CD4-positive, alpha-beta memory T cell (primary cell): ENCODE results near the gene CHRM2. TPM values are rescaled to one million over a fixed set of nuclear protein-coding genes. Genes with fewer than 3 reads are reported as not detected.

Experiments
- CTCF ChIA-PET: fragments of 350-600 bp; sonication (Branson Sonifier 250); formaldehyde crosslinking; loops from one replicate; lab custom pipeline; 2021; ENCODE audit warnings: inconsistent platforms; ENCODE audit not compliant: partially characterized antibody; lab: Charles Lee
- POLR2A ChIA-PET: fragments of 350-600 bp; sonication (Branson Sonifier 250); formaldehyde crosslinking; loops from one replicate; lab custom pipeline; 2021; ENCODE audit not compliant: partially characterized antibody; lab: Charles Lee
- DNase-seq, 5 donors: peaks; one replicate each; pipeline versions ENCODE4 v3.0.0 to v3.0.0-alpha.2; 2020 to 2022; ENCODE audit warnings: mixed read lengths in 1 of 5
- H3K27ac ChIP-seq: one replicate; pipeline ENCODE4 v1.7.0; 2013; ENCODE audit warnings: low read depth, low read length
- H3K27me3 ChIP-seq: 2 replicates; pipeline ENCODE4 v1.7.0; 2013; ENCODE audit warnings: mild to moderate bottlenecking, low read length, moderate library complexity; ENCODE audit not compliant: insufficient read depth
- H3K36me3 ChIP-seq: 2 replicates; pipeline ENCODE4 v1.7.0; 2013; ENCODE audit warnings: mild to moderate bottlenecking, low read length, moderate library complexity; ENCODE audit not compliant: insufficient read depth
- H3K4me1 ChIP-seq: 2 replicates; pipeline ENCODE4 v1.7.0; 2013; ENCODE audit warnings: mild to moderate bottlenecking, low read length, moderate library complexity; ENCODE audit not compliant: insufficient read depth
- H3K4me3 ChIP-seq, 2 donors: one replicate each; pipeline ENCODE4 v1.7.0; 2013; ENCODE audit warnings: low read length in 2 of 2, mild to moderate bottlenecking in 1 of 2
- H3K9me3 ChIP-seq, 2 donors: one replicate each; pipeline ENCODE4 v1.7.0; 2013; ENCODE audit warnings: low read length in 2 of 2, control low read depth in 1 of 2; ENCODE audit not compliant: control insufficient read depth in 1 of 2
- H3K27ac Mint-ChIP-seq, 7 donors: one replicate each; pipeline ENCODE4 v1.8.0; 2020 to 2021; ENCODE audit warnings: mixed read lengths in 7 of 7, mild to moderate bottlenecking in 6 of 7, inconsistent platforms in 3 of 7, moderate library complexity in 3 of 7
- H3K27me3 Mint-ChIP-seq, 2 donors: one replicate each; pipeline ENCODE4 v1.8.0; 2020 to 2021; ENCODE audit warnings: mixed read lengths in 2 of 2
- H3K36me3 Mint-ChIP-seq, 2 donors: one replicate each; pipeline ENCODE4 v1.8.0; 2020 to 2021; ENCODE audit warnings: mixed read lengths in 2 of 2, inconsistent platforms in 1 of 2, mild to moderate bottlenecking in 1 of 2
- H3K4me1 Mint-ChIP-seq, 4 donors: one replicate each; pipeline ENCODE4 v1.8.0; 2020 to 2021; ENCODE audit warnings: mixed read lengths in 4 of 4, mild to moderate bottlenecking in 1 of 4
- H3K4me3 Mint-ChIP-seq, 8 donors: one replicate each; pipeline ENCODE4 v1.8.0; 2020 to 2021; ENCODE audit warnings: mixed read lengths in 8 of 8, mild to moderate bottlenecking in 7 of 8, moderate library complexity in 6 of 8, inconsistent platforms in 3 of 8
- H3K9me3 Mint-ChIP-seq, 8 donors: one replicate each; pipeline ENCODE4 v1.8.0; 2020 to 2021; ENCODE audit warnings: mixed read lengths in 8 of 8, mild to moderate bottlenecking in 5 of 8, inconsistent platforms in 3 of 8, moderate library complexity in 1 of 8
- intact Hi-C: fragments of 100-400 bp; cut with micrococcal nuclease; formaldehyde crosslinking; loops from one replicate; pipeline ENCODE4 v1.15.1; 2023
- polyA plus RNA-seq, 2 donors: library from polyadenylated mRNA; unstranded; fragments of 300-500 nt; fragmentation: Illumina TruSeq; gene quantifications; one replicate each; pipeline ENCODE4 v1.2.3, GENCODE V29; 2021
- total RNA-seq, 2 experiments: library from RNA; stranded (reverse); gene quantifications; one replicate each; pipeline ENCODE4 v1.2.3, GENCODE V29; 2021

Gene CHRM2
- total and polyA plus RNA-seq, 4 experiments from 2014 or later: not detected

- no peaks in the 10 kb centered on the region for H3K27me3 Mint-ChIP-seq
Observed at GRCh38 chr7:136894789-136895188, 26.3 kb downstream of the CHRM2 start.

DNA sequence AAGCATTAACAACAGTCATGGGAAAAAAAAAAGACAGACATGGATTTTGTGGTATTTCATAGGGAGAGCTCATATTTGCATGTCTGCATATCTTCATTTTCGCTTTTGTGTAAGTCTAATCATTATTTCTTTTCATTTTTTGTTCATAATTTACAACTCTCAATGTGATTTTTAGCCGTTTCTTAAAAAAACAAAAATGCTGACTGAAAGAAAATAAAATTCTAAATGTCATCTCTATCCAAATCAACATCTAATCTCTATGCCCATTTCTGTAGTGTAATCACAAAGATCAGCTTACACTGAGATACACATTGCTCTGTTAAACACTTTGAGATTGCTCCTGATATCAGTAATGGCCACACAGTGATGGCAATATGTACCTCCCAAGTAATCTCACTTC lies 29.2 kb downstream of the CHRM2 start:
- Histone ChIP-seq H3K27ac (no peak overlapping the region), H3K36me3 (no peaks in the 10 kb centered on the region), H3K9me3 (no peaks in the 10 kb centered on the region), H3K27me3 (no peaks in the 10 kb centered on the region), H3K4me1 (no peaks in the 10 kb centered on the region), H3K4me3 (no peak overlapping the region)
- Mint-ChIP-seq H3K36me3 (no peaks in the 10 kb centered on the region), H3K4me1 (no peaks in the 10 kb centered on the region), H3K27me3 (no peaks in the 10 kb centered on the region), H3K9me3 (peaks cover 0 to 15% (median 4%) of the 10 kb centered on the region in 8 donors), H3K4me3 (no peak overlapping the region), H3K27ac (no peak overlapping the region)
- intact Hi-C loops: no loop called here
- DNase-seq: no peak
- ChIA-PET POLR2A (no interaction called here), CTCF (no interaction called here)

More at GRCh38 chr7:136894789-136895188, 26.3 kb downstream of the CHRM2 start:
- Histone ChIP-seq H3K4me1 (no peaks in the 10 kb centered on the region), H3K4me3 (no peak overlapping the region), H3K9me3 (no peaks in the 10 kb centered on the region), H3K36me3 (no peaks in the 10 kb centered on the region), H3K27me3 (no peaks in the 10 kb centered on the region), H3K27ac (no peak overlapping the region)
- CTCF ChIA-PET: no interaction called here
- H3K9me3 Mint-ChIP-seq: peaks cover 0 to 17% (median 5%) of the 10 kb centered on the region in 8 donors
- no peak overlapping the region for H3K27ac Mint-ChIP-seq
- DNase-seq: no peak
- intact Hi-C loops: no loop called here
- H3K36me3 Mint-ChIP-seq: no peaks in the 10 kb centered on the region
- H3K4me3 Mint-ChIP-seq: no peak overlapping the region
- POLR2A ChIA-PET: no interaction called here
- no peaks in the 10 kb centered on the region for H3K4me1 Mint-ChIP-seq

DNA sequence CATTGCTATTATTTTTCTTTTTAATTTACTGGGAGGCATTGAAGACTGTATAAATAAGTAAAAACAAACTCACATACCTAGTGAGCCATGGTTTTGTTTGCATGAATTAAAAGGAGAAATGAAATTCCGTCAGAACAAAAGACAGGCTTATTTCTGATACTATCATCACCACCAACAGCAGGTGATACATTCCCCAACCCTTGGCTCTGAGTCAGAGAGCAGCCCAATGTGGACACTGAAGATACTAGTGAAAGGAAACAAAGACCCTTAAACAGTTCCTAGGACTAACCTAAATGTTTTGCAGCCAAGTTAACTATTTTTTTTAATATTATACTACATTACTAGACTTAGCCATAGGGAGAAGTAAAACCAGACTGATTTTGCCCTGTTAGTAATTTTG lies 31.6 kb downstream of the CHRM2 start:
- CTCF ChIA-PET: no interaction called here
- Mint-ChIP-seq H3K27me3 (no peaks in the 10 kb centered on the region), H3K4me3 (no peak overlapping the region), H3K27ac (no peak overlapping the region), H3K9me3 (peaks cover 0 to 9% (median 0%) of the 10 kb centered on the region in 8 donors), H3K36me3 (no peaks in the 10 kb centered on the region), H3K4me1 (no peaks in the 10 kb centered on the region)
- no peaks in the 10 kb centered on the region for H3K27me3 ChIP-seq
- POLR2A ChIA-PET: no interaction called here
- no peak for DNase-seq
- intact Hi-C loops: no loop called here
- H3K9me3 ChIP-seq: no peaks in the 10 kb centered on the region
- no peaks in the 10 kb centered on the region for H3K36me3 ChIP-seq
- no peak overlapping the region for H3K4me3 ChIP-seq
- H3K27ac ChIP-seq: no peak overlapping the region
- no peaks in the 10 kb centered on the region for H3K4me1 ChIP-seq

DNA sequence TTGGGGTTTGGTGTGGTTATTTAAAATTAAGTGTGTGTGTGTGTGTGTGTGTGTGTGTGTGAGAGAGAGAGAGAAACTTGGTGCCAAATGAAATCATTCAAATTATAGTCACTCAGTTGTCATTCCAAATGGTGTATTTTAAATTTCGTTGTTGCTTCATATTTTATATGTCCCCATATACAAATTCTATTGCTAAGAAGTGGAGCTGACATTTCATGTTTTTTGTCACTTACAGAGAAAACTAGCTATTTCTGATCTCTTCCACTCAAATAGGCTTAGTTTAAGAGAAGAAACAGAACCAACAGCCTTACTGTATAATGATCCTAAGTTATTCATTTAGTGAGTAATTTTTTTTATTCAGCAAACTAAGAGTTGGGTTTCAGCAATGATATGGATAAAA lies 42.3 kb downstream of the CHRM2 start:
- ChIA-PET POLR2A (no interaction called here), CTCF (no interaction called here)
- Mint-ChIP-seq H3K4me3 (no peak overlapping the region), H3K36me3 (no peaks in the 10 kb centered on the region), H3K27ac (peak overlapping the region in 1 of 7 donors; percentile 70), H3K4me1 (no peaks in the 10 kb centered on the region), H3K27me3 (no peaks in the 10 kb centered on the region), H3K9me3 (peaks cover 0 to 4% (median 1%) of the 10 kb centered on the region in 8 donors)
- intact Hi-C loops: no loop called here
- Histone ChIP-seq H3K27me3 (no peaks in the 10 kb centered on the region), H3K4me1 (no peaks in the 10 kb centered on the region), H3K27ac (no peak overlapping the region), H3K36me3 (no peaks in the 10 kb centered on the region), H3K9me3 (no peaks in the 10 kb centered on the region), H3K4me3 (no peak overlapping the region)
- no peak for DNase-seq

DNA sequence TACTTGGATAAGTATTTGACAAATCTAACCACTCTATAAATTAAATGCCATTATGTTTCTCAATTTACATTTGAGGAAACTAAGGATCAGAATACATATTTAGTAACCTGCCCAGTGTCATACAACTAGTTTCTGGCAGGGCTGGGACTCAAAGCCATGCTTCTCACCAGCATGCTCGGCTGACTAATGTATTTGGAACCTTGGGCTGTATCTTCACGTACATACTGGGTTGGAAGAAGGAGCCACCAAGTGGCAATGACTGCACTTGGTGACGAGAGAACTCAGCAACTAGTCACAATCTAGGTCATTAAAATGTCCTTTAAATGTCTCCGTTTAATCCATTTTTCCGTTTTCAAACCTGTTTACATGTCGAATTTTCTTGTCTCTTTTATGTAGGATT lies 42.9 kb downstream of the CHRM2 start:
- Mint-ChIP-seq H3K4me1 (no peaks in the 10 kb centered on the region), H3K9me3 (peaks cover 0 to 4% (median 1%) of the 10 kb centered on the region in 8 donors), H3K4me3 (no peak overlapping the region), H3K27ac (no peak overlapping the region), H3K27me3 (no peaks in the 10 kb centered on the region), H3K36me3 (no peaks in the 10 kb centered on the region)
- no peak for DNase-seq
- H3K4me3 ChIP-seq: no peak overlapping the region
- H3K36me3 ChIP-seq: no peaks in the 10 kb centered on the region
- H3K27me3 ChIP-seq: no peaks in the 10 kb centered on the region
- ChIA-PET CTCF (no interaction called here), POLR2A (no interaction called here)
- H3K4me1 ChIP-seq: no peaks in the 10 kb centered on the region
- intact Hi-C loops: no loop called here
- H3K27ac ChIP-seq: no peak overlapping the region
- H3K9me3 ChIP-seq: no peaks in the 10 kb centered on the region

GRCh38 chr7:136912339-136912738 lies 43.9 kb downstream of the CHRM2 start:
- Histone ChIP-seq H3K4me3 (no peak overlapping the region), H3K36me3 (no peaks in the 10 kb centered on the region), H3K4me1 (no peaks in the 10 kb centered on the region), H3K9me3 (no peaks in the 10 kb centered on the region), H3K27ac (no peak overlapping the region), H3K27me3 (no peaks in the 10 kb centered on the region)
- intact Hi-C loops: no loop called here
- Mint-ChIP-seq H3K4me3 (no peak overlapping the region), H3K36me3 (no peaks in the 10 kb centered on the region), H3K27ac (no peak overlapping the region), H3K4me1 (no peaks in the 10 kb centered on the region), H3K27me3 (no peaks in the 10 kb centered on the region), H3K9me3 (peaks cover 0 to 8% (median 1%) of the 10 kb centered on the region in 8 donors)
- ChIA-PET POLR2A (no interaction called here), CTCF (no interaction called here)
- no peak for DNase-seq

GRCh38 chr7:136914016-136914415 lies 45.6 kb downstream of the CHRM2 start:
- H3K4me1 Mint-ChIP-seq: no peaks in the 10 kb centered on the region
- H3K27ac Mint-ChIP-seq: no peak overlapping the region
- H3K4me3 Mint-ChIP-seq: no peak overlapping the region
- H3K36me3 Mint-ChIP-seq: no peaks in the 10 kb centered on the region
- H3K27ac ChIP-seq: no peak overlapping the region
- no peak overlapping the region for H3K4me3 ChIP-seq
- intact Hi-C loops: no loop called here
- no peaks in the 10 kb centered on the region for H3K9me3 ChIP-seq
- no peak for DNase-seq
- H3K27me3 ChIP-seq: no peaks in the 10 kb centered on the region
- no peaks in the 10 kb centered on the region for H3K36me3 ChIP-seq
- H3K9me3 Mint-ChIP-seq: peaks cover 0 to 6% (median 0%) of the 10 kb centered on the region in 8 donors
- H3K27me3 Mint-ChIP-seq: no peaks in the 10 kb centered on the region
- ChIA-PET POLR2A (no interaction called here), CTCF (no interaction called here)
- no peaks in the 10 kb centered on the region for H3K4me1 ChIP-seq

- Histone ChIP-seq H3K9me3 (no peaks in the 10 kb centered on the region), H3K4me3 (no peak overlapping the region), H3K27me3 (no peaks in the 10 kb centered on the region), H3K27ac (no peak overlapping the region), H3K36me3 (no peaks in the 10 kb centered on the region), H3K4me1 (no peaks in the 10 kb centered on the region)
- no peak overlapping the region for H3K27ac Mint-ChIP-seq
- intact Hi-C loops: no loop called here
- no peak overlapping the region for H3K4me3 Mint-ChIP-seq
- no peaks in the 10 kb centered on the region for H3K4me1 Mint-ChIP-seq
- no peak for DNase-seq
- no peaks in the 10 kb centered on the region for H3K36me3 Mint-ChIP-seq
- POLR2A ChIA-PET: no interaction called here
- no peaks in the 10 kb centered on the region for H3K27me3 Mint-ChIP-seq
- peaks cover 0 to 7% (median 2%) of the 10 kb centered on the region in 8 donors for H3K9me3 Mint-ChIP-seq
- CTCF ChIA-PET: no interaction called here
Observed at GRCh38 chr7:136919820-136920219, 51.4 kb downstream of the CHRM2 start.
